HepG2 (cell line): Measurements from ENCODE around the gene NOTCH4. TPM values are rescaled to one million over a fixed set of nuclear protein-coding genes. Genes with fewer than 3 reads are reported as not detected.

Experiments
- PAWR ChIP-seq: sonication (generic); formaldehyde crosslinking; IDR thresholded peaks from 2 replicates; pipeline ENCODE4 v1.4.0; 2020; ENCODE audit warnings: missing genetic modification reagents, mild to moderate bottlenecking, borderline replicate concordance
- POLR2G ChIP-seq: fragments of 200-400 bp; formaldehyde crosslinking; IDR thresholded peaks from 2 replicates; pipeline ENCODE4 v1.6.1; 2018; ENCODE audit warnings: mild to moderate bottlenecking, low read depth, low read length, moderate library complexity
- SNAPC2 ChIP-seq: sonication (generic); formaldehyde crosslinking; IDR thresholded peaks from 2 replicates; pipeline ENCODE4 v1.8.1; 2022; ENCODE audit warnings: mild to moderate bottlenecking, missing genetic modification reagents
- ZFAT ChIP-seq: sonication (generic); formaldehyde crosslinking; conservative IDR thresholded peaks from 2 replicates; pipeline ENCODE4 v1.8.1; 2023; ENCODE audit warnings: missing genetic modification reagents, inconsistent platforms
- ZNF382 ChIP-seq: sonication (generic); formaldehyde crosslinking; IDR thresholded peaks from 2 replicates; pipeline ENCODE4 v1.5.0; 2020; ENCODE audit warnings: missing genetic modification reagents, mild to moderate bottlenecking, borderline replicate concordance
- ZNF552 ChIP-seq: sonication (generic); formaldehyde crosslinking; IDR thresholded peaks from 2 replicates; pipeline ENCODE4 v1.9.0; 2022; ENCODE audit warnings: missing genetic modification reagents, mild to moderate bottlenecking, borderline replicate concordance
- ZNF589 ChIP-seq: sonication (generic); formaldehyde crosslinking; conservative IDR thresholded peaks from 2 replicates; pipeline ENCODE4 v1.8.0; 2022; ENCODE audit warnings: mild to moderate bottlenecking, moderate library complexity, missing genetic modification reagents
- polyA plus RNA-seq, 8 experiments: library from polyadenylated mRNA; depleted of rRNA in 3 of 8; stranded (reverse) in 7 of 8; unstranded in 1 of 8; fragments of >200 nt; fragmentation: Illumina TruSeq in 4 of 8; extraction: Trizol in 4 of 8; gene quantifications; 2 replicates each; pipeline versions ENCODE4 v1.2.1 to v1.2.3, GENCODE V29; 2011 to 2016; ENCODE audit warnings: low read depth in 4 of 8, missing spikeins in 1 of 8, mixed read lengths in 1 of 8; ENCODE audit not compliant: insufficient read depth in 1 of 8
- total RNA-seq, 5 experiments: library from RNA; depleted of rRNA; stranded (reverse); fragments of >200 nt; fragmentation: Illumina TruSeq; extraction: Trizol; gene quantifications; 2 replicates each; pipeline ENCODE4 v1.2.3, GENCODE V29; 2016; ENCODE audit warnings: low read depth in 1 of 5
- TF ChIP-seq, protein P1 (sequence below): sonication (generic); formaldehyde crosslinking; IDR thresholded peaks from 2 replicates; pipeline ENCODE4 v1.5.1; 2020; ENCODE audit warnings: missing genetic modification reagents, mild to moderate bottlenecking, borderline replicate concordance
- TF ChIP-seq, protein P2 (sequence below): sonication (generic); formaldehyde crosslinking; IDR thresholded peaks from 2 replicates; pipeline ENCODE4 v1.4.0; 2020; ENCODE audit warnings: mild to moderate bottlenecking, missing genetic modification reagents
- TF ChIP-seq, protein P3 (sequence below): sonication (generic); formaldehyde crosslinking; IDR thresholded peaks from 2 replicates; pipeline ENCODE4 v1.5.0; 2020; ENCODE audit warnings: mild to moderate bottlenecking, missing genetic modification reagents, borderline replicate concordance

NOTCH4 gene
- total and polyA plus RNA-seq, 2 of the 13 experiments (the other 11 are each of a cell fraction or from before 2014, with no cell fraction given): 0.51 to 0.83 TPM

DNA sequence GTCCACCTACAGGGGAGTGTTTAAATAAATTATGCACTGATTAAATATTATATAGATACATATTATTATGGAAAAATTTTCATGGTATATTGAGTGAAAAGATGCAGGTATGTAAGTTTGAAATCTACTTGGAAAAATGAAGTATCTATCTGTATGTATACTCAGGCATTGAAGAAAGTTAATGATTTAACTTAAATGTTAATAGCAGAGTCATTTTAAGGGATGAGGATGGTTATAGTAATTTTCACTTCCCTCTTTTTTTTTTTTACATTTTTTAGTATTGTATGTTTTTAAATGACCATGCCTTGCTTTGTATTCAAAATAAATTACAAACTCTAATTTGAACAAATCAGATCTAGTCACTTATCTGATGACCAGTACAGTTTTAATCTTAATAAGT, 43.2 kb upstream of the NOTCH4 start (continued):
- TF ChIP-seq SNAPC2: no peak
- TF ChIP-seq ZNF382 (CRISPR knock-in tag): no peak
- TF ChIP-seq ZFAT (CRISPR knock-in tag): no peak
- TF ChIP-seq PAWR (CRISPR knock-in tag): no peak
- TF ChIP-seq ZNF589 (CRISPR knock-in tag): no peak
- TF ChIP-seq, protein P1, sequence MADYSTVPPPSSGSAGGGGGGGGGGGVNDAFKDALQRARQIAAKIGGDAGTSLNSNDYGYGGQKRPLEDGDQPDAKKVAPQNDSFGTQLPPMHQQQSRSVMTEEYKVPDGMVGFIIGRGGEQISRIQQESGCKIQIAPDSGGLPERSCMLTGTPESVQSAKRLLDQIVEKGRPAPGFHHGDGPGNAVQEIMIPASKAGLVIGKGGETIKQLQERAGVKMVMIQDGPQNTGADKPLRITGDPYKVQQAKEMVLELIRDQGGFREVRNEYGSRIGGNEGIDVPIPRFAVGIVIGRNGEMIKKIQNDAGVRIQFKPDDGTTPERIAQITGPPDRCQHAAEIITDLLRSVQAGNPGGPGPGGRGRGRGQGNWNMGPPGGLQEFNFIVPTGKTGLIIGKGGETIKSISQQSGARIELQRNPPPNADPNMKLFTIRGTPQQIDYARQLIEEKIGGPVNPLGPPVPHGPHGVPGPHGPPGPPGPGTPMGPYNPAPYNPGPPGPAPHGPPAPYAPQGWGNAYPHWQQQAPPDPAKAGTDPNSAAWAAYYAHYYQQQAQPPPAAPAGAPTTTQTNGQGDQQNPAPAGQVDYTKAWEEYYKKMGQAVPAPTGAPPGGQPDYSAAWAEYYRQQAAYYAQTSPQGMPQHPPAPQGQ (CRISPR knock-in tag): no peak
- TF ChIP-seq ZNF552 (CRISPR knock-in tag): no peak
- TF ChIP-seq POLR2G: no peak
- TF ChIP-seq, protein P2, sequence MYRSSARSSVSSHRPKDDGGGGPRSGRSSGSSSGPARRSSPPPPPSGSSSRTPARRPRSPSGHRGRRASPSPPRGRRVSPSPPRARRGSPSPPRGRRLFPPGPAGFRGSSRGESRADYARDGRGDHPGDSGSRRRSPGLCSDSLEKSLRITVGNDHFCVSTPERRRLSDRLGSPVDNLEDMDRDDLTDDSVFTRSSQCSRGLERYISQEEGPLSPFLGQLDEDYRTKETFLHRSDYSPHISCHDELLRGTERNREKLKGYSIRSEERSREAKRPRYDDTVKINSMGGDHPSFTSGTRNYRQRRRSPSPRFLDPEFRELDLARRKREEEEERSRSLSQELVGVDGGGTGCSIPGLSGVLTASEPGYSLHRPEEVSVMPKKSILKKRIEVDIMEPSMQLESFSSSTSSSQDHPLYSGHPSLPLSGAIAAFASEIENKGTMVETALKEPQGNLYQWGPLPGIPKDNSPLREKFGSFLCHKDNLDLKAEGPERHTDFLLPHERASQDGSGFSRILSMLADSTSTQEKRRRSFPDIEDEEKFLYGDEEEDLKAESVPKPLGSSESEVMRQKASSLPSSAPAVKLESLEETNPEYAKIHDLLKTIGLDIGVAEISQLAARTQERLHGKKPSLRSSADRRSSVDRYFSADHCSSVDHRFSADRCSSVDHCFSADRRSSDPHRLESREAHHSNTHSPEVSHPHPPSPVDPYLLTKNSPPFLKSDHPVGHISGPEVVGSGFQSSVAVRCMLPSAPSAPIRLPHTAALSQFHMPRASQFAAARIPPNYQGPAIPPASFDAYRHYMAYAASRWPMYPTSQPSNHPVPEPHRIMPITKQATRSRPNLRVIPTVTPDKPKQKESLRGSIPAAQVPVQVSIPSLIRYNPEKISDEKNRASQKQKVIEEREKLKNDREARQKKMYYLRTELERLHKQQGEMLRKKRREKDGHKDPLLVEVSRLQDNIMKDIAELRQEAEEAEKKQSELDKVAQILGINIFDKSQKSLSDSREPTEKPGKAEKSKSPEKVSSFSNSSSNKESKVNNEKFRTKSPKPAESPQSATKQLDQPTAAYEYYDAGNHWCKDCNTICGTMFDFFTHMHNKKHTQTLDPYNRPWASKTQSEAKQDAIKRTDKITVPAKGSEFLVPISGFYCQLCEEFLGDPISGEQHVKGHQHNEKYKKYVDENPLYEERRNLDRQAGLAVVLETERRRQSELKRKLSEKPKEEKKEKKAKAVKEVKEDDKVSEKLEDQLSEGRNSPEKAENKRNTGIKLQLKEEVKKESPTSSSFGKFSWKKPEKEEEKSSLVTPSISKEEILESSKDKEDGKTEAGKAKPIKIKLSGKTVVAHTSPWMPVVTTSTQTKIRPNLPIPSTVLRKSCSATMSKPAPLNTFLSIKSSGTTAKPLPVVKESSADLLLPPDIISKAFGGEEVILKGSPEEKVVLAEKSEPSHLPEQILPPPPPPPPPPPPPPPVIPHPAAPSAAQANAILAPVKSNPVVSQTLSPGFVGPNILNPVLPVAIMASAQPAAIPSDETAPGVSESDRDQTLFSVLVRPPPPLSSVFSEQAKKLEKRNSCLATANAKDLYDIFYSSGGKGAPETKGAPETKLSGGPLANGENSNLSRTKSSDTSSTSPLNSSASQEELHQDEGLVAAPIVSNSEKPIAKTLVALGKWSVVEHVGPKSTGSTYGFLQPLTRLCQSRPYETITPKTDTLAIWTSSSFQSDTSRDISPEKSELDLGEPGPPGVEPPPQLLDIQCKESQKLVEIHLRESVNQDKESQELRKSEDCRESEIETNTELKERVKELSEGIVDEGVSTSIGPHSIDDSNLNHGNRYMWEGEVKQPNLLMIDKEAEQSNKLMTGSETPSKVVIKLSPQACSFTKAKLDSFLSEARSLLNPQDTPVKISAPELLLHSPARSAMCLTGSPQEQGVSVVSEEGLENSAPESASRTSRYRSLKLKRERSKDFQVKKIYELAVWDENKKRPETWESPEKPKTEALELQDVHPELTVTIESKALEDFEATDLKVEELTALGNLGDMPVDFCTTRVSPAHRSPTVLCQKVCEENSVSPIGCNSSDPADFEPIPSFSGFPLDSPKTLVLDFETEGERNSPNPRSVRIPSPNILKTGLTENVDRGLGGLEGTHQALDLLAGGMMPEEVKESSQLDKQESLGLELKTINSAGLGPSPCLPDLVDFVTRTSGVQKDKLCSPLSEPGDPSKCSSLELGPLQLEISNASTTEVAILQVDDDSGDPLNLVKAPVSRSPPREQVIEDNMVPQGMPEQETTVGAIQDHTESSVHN (CRISPR knock-in tag): no peak
- TF ChIP-seq, protein P3, sequence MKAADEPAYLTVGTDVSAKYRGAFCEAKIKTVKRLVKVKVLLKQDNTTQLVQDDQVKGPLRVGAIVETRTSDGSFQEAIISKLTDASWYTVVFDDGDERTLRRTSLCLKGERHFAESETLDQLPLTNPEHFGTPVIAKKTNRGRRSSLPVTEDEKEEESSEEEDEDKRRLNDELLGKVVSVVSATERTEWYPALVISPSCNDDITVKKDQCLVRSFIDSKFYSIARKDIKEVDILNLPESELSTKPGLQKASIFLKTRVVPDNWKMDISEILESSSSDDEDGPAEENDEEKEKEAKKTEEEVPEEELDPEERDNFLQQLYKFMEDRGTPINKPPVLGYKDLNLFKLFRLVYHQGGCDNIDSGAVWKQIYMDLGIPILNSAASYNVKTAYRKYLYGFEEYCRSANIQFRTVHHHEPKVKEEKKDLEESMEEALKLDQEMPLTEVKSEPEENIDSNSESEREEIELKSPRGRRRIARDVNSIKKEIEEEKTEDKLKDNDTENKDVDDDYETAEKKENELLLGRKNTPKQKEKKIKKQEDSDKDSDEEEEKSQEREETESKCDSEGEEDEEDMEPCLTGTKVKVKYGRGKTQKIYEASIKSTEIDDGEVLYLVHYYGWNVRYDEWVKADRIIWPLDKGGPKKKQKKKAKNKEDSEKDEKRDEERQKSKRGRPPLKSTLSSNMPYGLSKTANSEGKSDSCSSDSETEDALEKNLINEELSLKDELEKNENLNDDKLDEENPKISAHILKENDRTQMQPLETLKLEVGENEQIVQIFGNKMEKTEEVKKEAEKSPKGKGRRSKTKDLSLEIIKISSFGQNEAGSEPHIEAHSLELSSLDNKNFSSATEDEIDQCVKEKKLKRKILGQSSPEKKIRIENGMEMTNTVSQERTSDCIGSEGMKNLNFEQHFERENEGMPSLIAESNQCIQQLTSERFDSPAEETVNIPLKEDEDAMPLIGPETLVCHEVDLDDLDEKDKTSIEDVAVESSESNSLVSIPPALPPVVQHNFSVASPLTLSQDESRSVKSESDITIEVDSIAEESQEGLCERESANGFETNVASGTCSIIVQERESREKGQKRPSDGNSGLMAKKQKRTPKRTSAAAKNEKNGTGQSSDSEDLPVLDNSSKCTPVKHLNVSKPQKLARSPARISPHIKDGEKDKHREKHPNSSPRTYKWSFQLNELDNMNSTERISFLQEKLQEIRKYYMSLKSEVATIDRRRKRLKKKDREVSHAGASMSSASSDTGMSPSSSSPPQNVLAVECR (CRISPR knock-in tag): no peak
